Measurements from ENCODE around the gene GRIN3A. TPM values are rescaled to one million over a fixed set of nuclear protein-coding genes. Genes with fewer than 3 reads are reported as not detected.
"Not testable (repeated sequence)": the region's sequence is repeated elsewhere in the genome, so short reads cannot be mapped to it uniquely, and the experiment has no call there.

The GRIN3A gene
- total RNA-seq, 1 donor from 2014 or later = not detected

DNA sequence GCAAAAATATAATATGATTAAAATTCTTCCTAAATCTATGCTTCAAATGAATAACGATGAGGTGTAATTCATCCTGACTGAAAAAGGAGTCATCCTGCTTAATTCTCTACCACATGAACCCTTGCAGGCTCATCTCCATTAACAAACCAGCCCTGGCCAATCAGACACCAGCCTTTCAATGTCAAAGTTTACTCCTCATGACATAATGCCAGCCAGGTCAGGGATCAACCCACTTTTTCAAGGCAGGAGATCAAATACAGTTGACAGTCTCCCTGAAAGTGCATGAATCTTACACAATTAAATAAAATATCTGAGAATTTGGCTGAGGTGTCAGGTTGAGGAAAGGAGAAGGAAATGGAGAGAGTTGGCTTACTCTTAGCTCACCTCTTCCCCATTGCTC lies 7.0 kb downstream of the GRIN3A start:
- Histone ChIP-seq H3K36me3 (ENCODE audit: control insufficient read depth, insufficient read depth, low read length) (no peaks in the 10 kb centered on the region), H3K4me3 (ENCODE audit: low read depth, low read length) (no peak overlapping the region), H3K27me3 (ENCODE audit: control insufficient read depth, insufficient read depth, low read length) (peaks cover under 1% of the 10 kb centered on the region)
- DNase-seq (ENCODE audit: low read depth) = no peak
- TF ChIP-seq, protein P1, sequence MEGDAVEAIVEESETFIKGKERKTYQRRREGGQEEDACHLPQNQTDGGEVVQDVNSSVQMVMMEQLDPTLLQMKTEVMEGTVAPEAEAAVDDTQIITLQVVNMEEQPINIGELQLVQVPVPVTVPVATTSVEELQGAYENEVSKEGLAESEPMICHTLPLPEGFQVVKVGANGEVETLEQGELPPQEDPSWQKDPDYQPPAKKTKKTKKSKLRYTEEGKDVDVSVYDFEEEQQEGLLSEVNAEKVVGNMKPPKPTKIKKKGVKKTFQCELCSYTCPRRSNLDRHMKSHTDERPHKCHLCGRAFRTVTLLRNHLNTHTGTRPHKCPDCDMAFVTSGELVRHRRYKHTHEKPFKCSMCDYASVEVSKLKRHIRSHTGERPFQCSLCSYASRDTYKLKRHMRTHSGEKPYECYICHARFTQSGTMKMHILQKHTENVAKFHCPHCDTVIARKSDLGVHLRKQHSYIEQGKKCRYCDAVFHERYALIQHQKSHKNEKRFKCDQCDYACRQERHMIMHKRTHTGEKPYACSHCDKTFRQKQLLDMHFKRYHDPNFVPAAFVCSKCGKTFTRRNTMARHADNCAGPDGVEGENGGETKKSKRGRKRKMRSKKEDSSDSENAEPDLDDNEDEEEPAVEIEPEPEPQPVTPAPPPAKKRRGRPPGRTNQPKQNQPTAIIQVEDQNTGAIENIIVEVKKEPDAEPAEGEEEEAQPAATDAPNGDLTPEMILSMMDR (IDR thresholded peaks at IDR 0.05; ENCODE audit: insufficient read depth, low read length, poor library complexity, severe bottlenecking) = no peak

DNA sequence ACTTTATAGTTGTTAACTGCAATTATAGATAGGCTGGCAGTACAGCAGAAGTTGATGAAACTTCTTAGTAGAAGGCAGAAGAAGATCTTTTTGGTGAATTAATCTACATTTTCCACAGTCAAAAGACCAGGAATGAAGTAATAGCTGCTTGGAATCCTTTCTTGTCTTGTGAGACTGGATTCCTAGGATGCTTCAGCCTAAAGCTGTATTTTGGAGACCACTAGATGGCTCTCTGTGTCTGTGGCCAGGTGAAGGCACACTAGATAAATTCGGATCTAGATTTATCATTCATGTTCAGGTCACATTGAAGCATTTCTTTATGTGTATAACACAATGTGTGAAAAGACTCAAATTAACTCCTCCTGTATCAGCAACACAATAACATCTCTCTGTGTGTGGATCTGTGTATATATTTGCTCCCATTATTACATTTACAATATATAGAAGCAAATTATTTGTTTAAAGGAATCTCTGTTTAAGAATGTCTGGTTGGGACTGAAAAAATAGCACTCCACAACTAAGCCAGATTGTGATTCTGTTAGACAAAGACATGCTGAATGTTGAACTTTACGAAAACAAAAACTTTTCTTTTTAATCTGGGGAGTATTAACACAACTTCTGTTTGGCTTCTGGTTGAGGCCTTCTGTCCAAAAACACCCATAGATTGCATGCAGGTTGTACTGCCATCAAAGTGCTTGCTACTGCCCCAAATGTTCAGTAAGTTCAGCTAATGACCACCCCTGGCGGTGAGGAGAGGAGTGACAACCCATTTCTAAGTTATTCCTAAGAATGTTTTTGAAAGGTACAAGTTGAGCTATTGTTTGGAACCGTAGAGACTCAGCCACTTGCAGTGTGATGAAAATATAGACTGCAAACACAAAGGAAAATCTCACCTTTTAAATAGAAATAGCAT lies 10.6 kb downstream of the GRIN3A start:
- TF ChIP-seq, protein P1 (IDR thresholded peaks at IDR 0.05; ENCODE audit: insufficient read depth, low read length, poor library complexity, severe bottlenecking) = peak; percentile 63
- no peak for DNase-seq (ENCODE audit: low read depth)
- Histone ChIP-seq H3K4me3 (ENCODE audit: low read depth, low read length) (no peak overlapping the region), H3K36me3 (ENCODE audit: control insufficient read depth, insufficient read depth, low read length) (no peaks in the 10 kb centered on the region), H3K27me3 (ENCODE audit: control insufficient read depth, insufficient read depth, low read length) (no peaks in the 10 kb centered on the region)

DNA sequence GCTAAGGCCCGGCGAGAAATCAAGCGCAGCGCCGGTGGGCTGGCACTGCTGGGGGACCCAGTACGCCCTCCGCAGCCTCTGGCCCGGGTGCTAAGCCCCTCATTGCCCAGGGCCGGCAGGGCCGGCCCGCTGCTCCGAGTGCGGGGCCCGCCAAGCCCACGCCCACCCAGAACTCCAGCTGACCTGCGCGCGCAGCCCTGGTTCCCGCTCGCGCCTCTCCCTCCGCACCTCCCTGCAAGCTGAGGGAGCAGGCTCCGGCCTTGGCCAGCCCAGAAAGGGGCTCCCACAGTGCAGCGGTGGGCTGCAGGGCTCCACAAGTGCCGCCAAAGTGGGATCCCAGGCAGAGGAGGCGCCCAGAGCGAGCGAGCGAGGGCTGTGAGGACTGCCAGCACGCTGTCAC lies 14.2 kb downstream of the GRIN3A start:
- H3K36me3 ChIP-seq (ENCODE audit: control insufficient read depth, insufficient read depth, low read length); DNase-seq (ENCODE audit: low read depth); H3K27me3 ChIP-seq (ENCODE audit: control insufficient read depth, insufficient read depth, low read length); H3K4me3 ChIP-seq (ENCODE audit: low read depth, low read length): not testable (repeated sequence)

DNA sequence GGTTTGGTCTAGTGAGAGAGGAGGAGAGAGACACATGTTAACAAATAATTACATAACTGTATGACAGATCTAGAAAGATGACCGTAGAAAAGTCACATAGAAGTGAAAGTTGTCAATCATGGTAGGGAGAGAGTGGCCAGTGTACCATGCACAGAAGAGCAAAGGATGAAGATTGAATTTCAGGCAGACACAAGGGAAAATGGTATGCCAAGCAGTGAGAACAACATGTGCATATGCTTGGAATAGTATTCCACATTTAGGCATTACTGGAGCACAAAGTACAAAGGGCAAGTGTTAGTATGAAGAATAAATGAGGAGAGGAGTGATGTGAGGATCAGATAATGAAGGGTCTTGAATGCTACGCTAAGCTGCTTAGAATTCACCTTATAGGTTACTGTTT lies 20.3 kb downstream of the GRIN3A start:
- H3K27me3 ChIP-seq (ENCODE audit: control insufficient read depth, insufficient read depth, low read length) = no peaks in the 10 kb centered on the region
- DNase-seq (ENCODE audit: low read depth) = no peak

DNA sequence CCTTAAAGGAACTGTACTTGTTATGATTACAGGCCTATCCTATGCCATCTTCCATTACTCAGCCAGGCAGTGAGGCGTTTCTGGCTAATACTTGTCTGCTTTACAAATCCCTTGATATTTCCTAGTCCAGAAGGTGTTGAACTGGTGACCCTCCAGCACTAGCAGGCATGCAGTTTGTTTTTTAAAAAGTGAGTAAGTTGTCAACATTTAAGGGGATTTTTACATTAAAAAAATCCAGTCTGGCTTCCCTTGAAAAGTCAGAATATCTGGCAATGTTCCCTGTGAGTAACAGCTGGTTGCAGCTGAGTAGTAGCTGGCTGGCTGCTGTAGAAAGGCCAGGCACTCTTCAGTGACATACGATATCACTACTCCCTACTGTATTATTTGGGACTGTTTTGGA lies 21.8 kb downstream of the GRIN3A start:
- TF ChIP-seq, protein P1 (IDR thresholded peaks at IDR 0.05; ENCODE audit: insufficient read depth, low read length, poor library complexity, severe bottlenecking) = no peak
- no peaks in the 10 kb centered on the region for H3K36me3 ChIP-seq (ENCODE audit: control insufficient read depth, insufficient read depth, low read length)

More for the DNA sequence above, 20.3 kb downstream of the GRIN3A start:
- TF ChIP-seq, protein P1 (IDR thresholded peaks at IDR 0.05; ENCODE audit: insufficient read depth, low read length, poor library complexity, severe bottlenecking) = no peak
- Histone ChIP-seq H3K4me3 (ENCODE audit: low read depth, low read length) (no peak overlapping the region), H3K36me3 (ENCODE audit: control insufficient read depth, insufficient read depth, low read length) (no peaks in the 10 kb centered on the region)

DNA sequence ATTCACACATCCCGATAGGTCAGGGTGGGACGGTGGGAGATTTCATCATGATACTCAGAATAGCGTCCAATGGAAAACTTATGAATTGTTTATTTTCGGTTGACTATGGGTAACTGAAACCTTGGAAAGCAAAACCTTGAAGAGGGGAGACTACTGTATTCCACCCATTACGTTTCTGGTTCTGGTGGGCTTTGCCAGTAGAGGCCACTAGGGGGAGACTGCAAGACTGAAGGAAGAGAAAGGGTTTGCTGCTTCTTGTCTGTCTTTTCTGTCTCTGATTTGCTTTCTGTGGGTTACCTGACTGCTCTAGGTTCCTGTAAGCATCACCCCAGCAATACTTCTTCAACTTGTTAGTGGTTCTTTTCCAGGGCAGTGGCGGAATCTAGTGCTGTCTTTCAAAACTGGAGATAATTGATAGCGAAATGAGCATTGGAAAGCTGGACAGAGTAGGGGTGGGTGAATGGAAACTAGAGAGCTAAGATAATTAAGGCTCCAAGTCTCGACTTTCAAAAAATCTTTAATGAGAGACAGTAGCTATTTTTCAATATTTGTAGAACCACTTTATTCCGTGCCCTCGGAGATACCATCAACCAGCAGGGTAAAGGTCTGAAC lies 27.0 kb downstream of the GRIN3A start:
- TF ChIP-seq, protein P1 (IDR thresholded peaks at IDR 0.05; ENCODE audit: insufficient read depth, low read length, poor library complexity, severe bottlenecking) = peak; percentile 55
- Histone ChIP-seq H3K4me3 (ENCODE audit: low read depth, low read length) (no peak overlapping the region), H3K27me3 (ENCODE audit: control insufficient read depth, insufficient read depth, low read length) (no peaks in the 10 kb centered on the region), H3K36me3 (ENCODE audit: control insufficient read depth, insufficient read depth, low read length) (no peaks in the 10 kb centered on the region)
- no peak for DNase-seq (ENCODE audit: low read depth)

More for the DNA sequence above, 21.8 kb downstream of the GRIN3A start:
- DNase-seq (ENCODE audit: low read depth) = no peak
- Histone ChIP-seq H3K27me3 (ENCODE audit: control insufficient read depth, insufficient read depth, low read length) (no peaks in the 10 kb centered on the region), H3K4me3 (ENCODE audit: low read depth, low read length) (no peak overlapping the region)
